Mesenchymal stem cell (in vitro differentiated cells and primary cell): ENCODE data around the gene NPAS2.

Source experiments
- DNase-seq: peaks from one replicate; pipeline ENCODE4 v3.0.0-alpha.2; 2013
- H2AFZ ChIP-seq: one replicate; pipeline ENCODE4 v1.6.1; 2013; ENCODE audit warnings: low read depth, mild to moderate bottlenecking, control low read depth, inconsistent platforms, low read length, moderate library complexity
- H2AK5ac ChIP-seq: 2 replicates; pipeline ENCODE4 v1.6.1; 2013; ENCODE audit warnings: low read length, moderate library complexity, mild to moderate bottlenecking, inconsistent platforms; ENCODE audit not compliant: severe bottlenecking
- H2BK120ac ChIP-seq: one replicate; pipeline ENCODE4 v1.6.1; 2013; ENCODE audit warnings: low read depth, mild to moderate bottlenecking, inconsistent platforms, low read length, moderate library complexity
- H2BK12ac ChIP-seq, 2 experiments: one replicate each; pipeline ENCODE4 v1.6.1; 2013; ENCODE audit warnings: inconsistent platforms in 2 of 2, low read length in 2 of 2, mild to moderate bottlenecking in 2 of 2, moderate library complexity in 2 of 2, control low read depth in 1 of 2
- H2BK15ac ChIP-seq: one replicate; pipeline ENCODE4 v1.6.1; 2013; ENCODE audit warnings: mild to moderate bottlenecking, low read depth, inconsistent platforms; ENCODE audit not compliant: poor library complexity, severe bottlenecking
- H2BK5ac ChIP-seq: 2 replicates; pipeline ENCODE4 v1.6.1; 2013; ENCODE audit warnings: low read depth, mild to moderate bottlenecking, low read length, control low read depth, inconsistent platforms; ENCODE audit not compliant: poor library complexity, severe bottlenecking
- H3K14ac ChIP-seq, 2 experiments: one replicate each; pipeline ENCODE4 v1.6.1; 2013; ENCODE audit warnings: inconsistent platforms in 2 of 2, low read length in 2 of 2, control low read depth in 1 of 2, mild to moderate bottlenecking in 1 of 2, moderate library complexity in 1 of 2
- H3K18ac ChIP-seq, 2 experiments: one replicate each; pipeline ENCODE4 v1.6.1; 2013; ENCODE audit warnings: inconsistent platforms in 2 of 2, low read length in 2 of 2, control low read depth in 1 of 2, low read depth in 1 of 2, mild to moderate bottlenecking in 1 of 2
- H3K23ac ChIP-seq, 2 experiments: one replicate each; pipeline ENCODE4 v1.6.1; 2013; ENCODE audit warnings: inconsistent platforms in 2 of 2, low read length in 2 of 2, mild to moderate bottlenecking in 2 of 2, moderate library complexity in 2 of 2, control low read depth in 1 of 2
- H3K27ac ChIP-seq: 2 replicates; pipeline ENCODE4 v1.5.1; 2013; ENCODE audit warnings: mild to moderate bottlenecking, moderate library complexity, low read length, control low read depth, inconsistent platforms; ENCODE audit not compliant: poor library complexity, severe bottlenecking
- H3K27me3 ChIP-seq, 2 experiments: 2 replicates each; pipeline versions ENCODE4 v1.6.1 to v1.7.0; 2013; ENCODE audit warnings: low read length in 2 of 2, mild to moderate bottlenecking in 2 of 2, moderate library complexity in 2 of 2, control low read depth in 1 of 2, inconsistent platforms in 1 of 2; ENCODE audit not compliant: control insufficient read depth in 1 of 2, insufficient read depth in 1 of 2
- H3K36me3 ChIP-seq, 2 experiments: 2 replicates each; pipeline versions ENCODE4 v1.6.1 to v1.7.0; 2013; ENCODE audit warnings: low read length in 2 of 2, control low read depth in 1 of 2, inconsistent platforms in 1 of 2, low read depth in 1 of 2, mild to moderate bottlenecking in 1 of 2; ENCODE audit not compliant: insufficient read depth in 2 of 2, control insufficient read depth in 1 of 2
- H3K4ac ChIP-seq, 2 experiments: one replicate each; pipeline ENCODE4 v1.6.1; 2013; ENCODE audit warnings: inconsistent platforms in 2 of 2, low read length in 2 of 2, mild to moderate bottlenecking in 2 of 2, moderate library complexity in 2 of 2, control low read depth in 1 of 2, low read depth in 1 of 2
- H3K4me1 ChIP-seq: 2 replicates; pipeline ENCODE4 v1.6.1; 2013; ENCODE audit warnings: low read depth, low read length, control low read depth; ENCODE audit not compliant: control insufficient read depth, insufficient read depth
- H3K4me2 ChIP-seq: 2 replicates; pipeline ENCODE4 v1.6.1; 2013; ENCODE audit warnings: low read length, mild to moderate bottlenecking, inconsistent platforms; ENCODE audit not compliant: poor library complexity, severe bottlenecking
- H3K4me3 ChIP-seq, 2 experiments: 2 replicates each; pipeline versions ENCODE4 v1.5.1 to v1.7.0; 2013; ENCODE audit warnings: low read length in 2 of 2, mild to moderate bottlenecking in 2 of 2, control low read depth in 1 of 2, low read depth in 1 of 2; ENCODE audit not compliant: insufficient read depth in 1 of 2
- H3K79me1 ChIP-seq: replicated peaks from 2 replicates; pipeline ENCODE4 v1.6.1; 2013; ENCODE audit warnings: mild to moderate bottlenecking, control low read depth, low read length, inconsistent platforms; ENCODE audit not compliant: poor library complexity, severe bottlenecking
- H3K9ac ChIP-seq: 2 replicates; pipeline ENCODE4 v1.7.0; 2013; ENCODE audit warnings: mild to moderate bottlenecking, low read length, moderate library complexity
- H3K9me3 ChIP-seq: 2 replicates; pipeline ENCODE4 v1.7.0; 2013; ENCODE audit warnings: mild to moderate bottlenecking, low read length; ENCODE audit not compliant: control insufficient read depth
- H4K8ac ChIP-seq: one replicate; pipeline ENCODE4 v1.6.1; 2013; ENCODE audit warnings: inconsistent platforms, mild to moderate bottlenecking, low read length, moderate library complexity
- H4K91ac ChIP-seq: one replicate; pipeline ENCODE4 v1.6.1; 2013; ENCODE audit warnings: mild to moderate bottlenecking, low read length, inconsistent platforms
- WGBS: methylation state at CpG from one replicate; pipeline ENCODE4 v1.1.7; 2013; ENCODE audit warnings: mixed read lengths; 5-methylcytosine and 5-hydroxymethylcytosine counted together

The NPAS2 gene

GRCh38 chr2:100880730-100881129 lies 60.8 kb downstream of the NPAS2 start:
- Histone ChIP-seq H4K8ac (peak overlapping the region; percentile 35), H3K9me3 (no peaks in the 10 kb centered on the region), H3K27me3 (no peaks in the 10 kb centered on the region), H3K18ac (peak overlapping the region in 1 of 2 experiments; percentile 60), H3K79me1 (no peaks in the 10 kb centered on the region), H2AFZ (no peak overlapping the region), H3K9ac (no peak overlapping the region), H4K91ac (no peak overlapping the region), H3K14ac (no peak overlapping the region), H3K4ac (no peak overlapping the region), H3K4me3 (no peak overlapping the region), H2BK5ac (no peak overlapping the region), H2BK15ac (no peak overlapping the region), H3K27ac (no peak overlapping the region), H3K4me2 (no peak overlapping the region), H3K36me3 (no peaks in the 10 kb centered on the region), H2BK120ac (no peak overlapping the region), H3K4me1 (peaks cover 10% of the 10 kb centered on the region), H2AK5ac (no peak overlapping the region), H3K23ac (peak overlapping the region in 1 of 2 experiments; percentile 50), H2BK12ac (peak overlapping the region; percentile 44 to 73)
- WGBS, result 75% methylated on average over 7 of the region's 7 CpGs
- peak; percentile 49 for DNase-seq

GRCh38 chr2:100882645-100883613 lies 63.0 kb downstream of the NPAS2 start:
- Histone ChIP-seq H2BK15ac (no peak overlapping the region), H2BK12ac (peak overlapping the region in 1 of 2 experiments; percentile 85), H2BK120ac (no peak overlapping the region), H3K4ac (peak overlapping the region in 1 of 2 experiments; percentile 55), H2BK5ac (no peak overlapping the region), H3K4me1 (peaks cover 9% of the 10 kb centered on the region), H4K91ac (no peak overlapping the region), H3K79me1 (no peaks in the 10 kb centered on the region), H3K14ac (peak overlapping the region in 1 of 2 experiments; percentile 53), H3K18ac (peak overlapping the region in 1 of 2 experiments; percentile 70), H3K9me3 (no peaks in the 10 kb centered on the region), H3K27me3 (no peaks in the 10 kb centered on the region), H2AFZ (no peak overlapping the region), H3K9ac (no peak overlapping the region), H4K8ac (peak overlapping the region; percentile 66), H3K4me2 (no peak overlapping the region), H3K23ac (no peak overlapping the region), H2AK5ac (no peak overlapping the region), H3K27ac (no peak overlapping the region), H3K36me3 (no peaks in the 10 kb centered on the region), H3K4me3 (no peak overlapping the region)
- DNase-seq, result no peak
- WGBS, result 89% methylated on average over 11 of the region's 11 CpGs

- Histone ChIP-seq H2BK12ac (no peak overlapping the region), H2BK5ac (no peak overlapping the region), H3K9me3 (no peaks in the 10 kb centered on the region), H3K9ac (no peak overlapping the region), H3K4me2 (no peak overlapping the region), H3K4me1 (peaks cover 8% of the 10 kb centered on the region), H4K8ac (no peak overlapping the region), H3K23ac (no peak overlapping the region), H3K36me3 (no peaks in the 10 kb centered on the region), H3K79me1 (no peaks in the 10 kb centered on the region), H2AFZ (no peak overlapping the region), H3K4me3 (no peak overlapping the region), H3K14ac (no peak overlapping the region), H3K18ac (no peak overlapping the region), H3K4ac (no peak overlapping the region), H4K91ac (no peak overlapping the region), H3K27me3 (peaks cover 0 to 4% of the 10 kb centered on the region in 2 experiments), H2BK120ac (no peak overlapping the region), H3K27ac (no peak overlapping the region), H2BK15ac (no peak overlapping the region), H2AK5ac (no peak overlapping the region)
- peak; percentile 49 for DNase-seq
- 28% methylated on average over 2 of the region's 3 CpGs for WGBS
Observed at GRCh38 chr2:100884145-100884621, 64.2 kb downstream of the NPAS2 start.

GRCh38 chr2:100886085-100886484 lies 66.1 kb downstream of the NPAS2 start:
- 44% methylated on average over 4 of the region's 4 CpGs for WGBS
- Histone ChIP-seq H2BK15ac (no peak overlapping the region), H3K4me1 (peaks cover 5% of the 10 kb centered on the region), H4K91ac (no peak overlapping the region), H3K79me1 (no peaks in the 10 kb centered on the region), H3K36me3 (no peaks in the 10 kb centered on the region), H3K27ac (no peak overlapping the region), H3K4me3 (no peak overlapping the region), H2BK120ac (no peak overlapping the region), H3K23ac (no peak overlapping the region), H3K27me3 (peaks cover 0 to 4% of the 10 kb centered on the region in 2 experiments), H3K14ac (no peak overlapping the region), H4K8ac (no peak overlapping the region), H2BK5ac (no peak overlapping the region), H3K4ac (no peak overlapping the region), H3K9me3 (no peaks in the 10 kb centered on the region), H2AK5ac (no peak overlapping the region), H3K18ac (no peak overlapping the region), H3K4me2 (no peak overlapping the region), H3K9ac (no peak overlapping the region), H2BK12ac (no peak overlapping the region), H2AFZ (no peak overlapping the region)
- peak; percentile 54 for DNase-seq
